GM23338 (cell line): ENCODE data around the gene GRID1.

ENCODE experiments used
- EZH2 ChIP-seq: fragments of 200-600 bp; sonication (generic); IDR thresholded peaks from one replicate; pipeline ENCODE4 v1.8.0; 2017; ENCODE audit warnings: antibody characterized with exemption, mild to moderate bottlenecking, low read depth; ENCODE audit not compliant: unreplicated experiment
- REST ChIP-seq: IDR thresholded peaks from one replicate; pipeline ENCODE4 v1.6.1; 2018; ENCODE audit warnings: antibody characterized with exemption; ENCODE audit not compliant: unreplicated experiment
- ZNF331 ChIP-seq: fragments of 250-450 bp; sonication (Bioruptor Pico); IDR thresholded peaks from 2 replicates; pipeline ENCODE4 v1.5.0; 2020; ENCODE audit warnings: low read depth, mild to moderate bottlenecking, moderate library complexity

DNA sequence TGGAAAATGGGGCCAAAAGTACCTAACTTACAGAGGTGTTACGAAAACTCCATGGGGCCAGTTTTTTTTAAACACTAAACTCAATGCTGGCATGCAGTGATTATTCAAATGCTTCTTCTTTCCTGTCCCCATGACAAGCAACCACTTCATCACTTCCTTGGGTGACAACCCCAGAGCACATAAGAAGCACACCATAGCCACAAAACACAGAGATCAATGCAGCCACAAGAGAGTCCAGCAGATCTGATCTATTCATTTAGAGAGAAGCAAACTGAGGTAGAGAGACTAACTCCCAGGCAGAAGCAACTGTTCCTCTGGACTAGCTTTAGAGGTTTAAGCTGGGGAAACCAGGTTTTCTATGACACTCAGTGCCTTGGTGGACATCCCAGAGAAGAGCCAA lies 180.0 kb downstream of the GRID1 start:
- TF ChIP-seq REST: no peak
- no peak for TF ChIP-seq EZH2
- no peak for TF ChIP-seq ZNF331
